Measurements from ENCODE around the gene HIGD1C.
"Not testable (repeated sequence)": the region's sequence is repeated elsewhere in the genome, so short reads cannot be mapped to it uniquely, and the experiment has no call there.

HIGD1C gene

GRCh38 chr12:50934371-50934851 lies 17.9 kb upstream of the HIGD1C start:
- no peak for DNase-seq

- no peak for DNase-seq
Measured at GRCh38 chr12:50934981-50935807, 17.1 kb upstream of the HIGD1C start.

GRCh38 chr12:50936821-50937530 lies 15.4 kb upstream of the HIGD1C start:
- no peak for DNase-seq

- DNase-seq: no peak
Measured at GRCh38 chr12:50937653-50938052, 14.7 kb upstream of the HIGD1C start.

- no peak for DNase-seq
Measured at GRCh38 chr12:50947933-50948626, 4.3 kb upstream of the HIGD1C start.

GRCh38 chr12:50948798-50949197 lies 3.5 kb upstream of the HIGD1C start:
- DNase-seq: no peak

GRCh38 chr12:50949801-50950302 lies 2.5 kb upstream of the HIGD1C start:
- DNase-seq: no peak

GRCh38 chr12:50951112-50951511 lies 1.2 kb upstream of the HIGD1C start:
- no peak for DNase-seq

- DNase-seq: no peak
Measured at GRCh38 chr12:50953047-50953446, 703 bp downstream of the HIGD1C start.

- DNase-seq: not testable (repeated sequence)
Measured at GRCh38 chr12:50954789-50955188, 2.4 kb downstream of the HIGD1C start.

- DNase-seq: no peak
Measured at GRCh38 chr12:50955288-50955687, 2.9 kb downstream of the HIGD1C start.

GRCh38 chr12:50955697-50956096 lies 3.4 kb downstream of the HIGD1C start:
- DNase-seq: no peak

GRCh38 chr12:50960130-50960529 lies 7.8 kb downstream of the HIGD1C start:
- no peak for DNase-seq

- no peak for DNase-seq
Measured at GRCh38 chr12:50961708-50962107, 9.4 kb downstream of the HIGD1C start.

GRCh38 chr12:50964432-50964831 lies 12.1 kb downstream of the HIGD1C start:
- no peak for DNase-seq

GRCh38 chr12:50971946-50972345 lies 19.6 kb downstream of the HIGD1C start:
- DNase-seq: no peak

GRCh38 chr12:50979369-50980052 lies 27.2 kb downstream of the HIGD1C start:
- DNase-seq: peak in 1 of 2 experiments; percentile 15

GRCh38 chr12:50980545-50980944 lies 28.2 kb downstream of the HIGD1C start:
- no peak for DNase-seq

GRCh38 chr12:50981319-50982239 lies 29.2 kb downstream of the HIGD1C start:
- DNase-seq: no peak

- no peak for DNase-seq
Measured at GRCh38 chr12:50984586-50985298, 32.4 kb downstream of the HIGD1C start.

- DNase-seq: peak in 1 of 2 experiments; percentile 17
Measured at GRCh38 chr12:50985322-50985721, 33.0 kb downstream of the HIGD1C start.

Measured in stimulated activated CD4-positive, alpha-beta T cell treated with anti-CD3 and anti-CD28 coated beads, Interleukin-4, amount 100 ng/mL, for 4 hours (primary cell).